NAMALWA (cell line): ENCODE measurements around the gene IGF1R.

Source experiments
- DNase-seq: peaks from one replicate; pipeline ENCODE4 v3.0.0-alpha.2; 2015; ENCODE audit warnings: low spot score

IGF1R gene

DNA sequence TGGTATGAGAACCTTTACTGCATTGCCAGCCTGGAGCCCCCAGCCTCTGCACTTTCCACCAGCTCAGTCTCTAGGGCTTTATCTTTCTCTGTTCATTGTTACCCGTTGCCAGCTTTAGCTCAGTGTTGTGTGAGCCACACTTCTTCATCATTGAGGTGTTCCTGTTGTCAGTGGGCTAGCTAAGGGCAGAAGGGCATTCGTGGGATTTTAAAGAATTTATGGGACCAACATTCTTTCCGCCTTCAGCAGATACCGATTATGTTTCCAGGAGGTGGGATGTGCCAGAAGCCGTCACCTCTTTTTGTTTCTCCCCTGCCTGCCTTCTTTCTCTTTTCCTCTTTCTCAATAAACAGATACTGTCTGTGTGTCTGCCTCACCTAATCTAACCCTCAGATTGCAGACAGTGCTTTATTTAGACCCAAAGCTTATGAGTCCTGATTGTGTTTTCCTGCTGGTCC, 294.7 kb downstream of the IGF1R start:
- no peak for DNase-seq

DNA sequence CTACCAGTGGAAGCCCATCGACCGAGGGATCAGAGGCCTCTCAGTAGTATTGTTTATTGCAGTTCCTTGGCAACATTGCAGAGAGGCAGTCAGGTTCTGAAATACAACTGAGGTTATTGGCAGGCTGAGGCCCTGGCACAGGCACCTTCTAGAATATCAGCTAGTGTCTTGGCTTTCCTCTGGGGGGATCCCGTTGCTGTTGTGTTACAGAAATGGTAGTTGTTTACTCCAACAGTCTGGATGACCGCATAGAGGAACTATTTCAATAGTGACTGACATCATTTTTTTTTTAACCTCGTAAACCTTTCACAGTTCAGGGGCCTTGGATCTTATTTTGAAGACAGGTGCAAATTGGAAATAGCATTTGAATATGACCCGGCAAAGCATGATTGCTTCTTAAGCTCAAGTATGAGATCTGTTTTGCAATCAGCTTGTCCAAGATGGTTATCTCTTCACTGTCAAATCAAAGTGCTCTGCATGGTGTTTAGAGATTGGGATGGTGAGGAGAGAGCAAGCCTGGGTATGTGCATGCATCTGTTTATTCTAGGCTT, 295.3 kb downstream of the IGF1R start:
- peak; percentile 36 for DNase-seq

DNA sequence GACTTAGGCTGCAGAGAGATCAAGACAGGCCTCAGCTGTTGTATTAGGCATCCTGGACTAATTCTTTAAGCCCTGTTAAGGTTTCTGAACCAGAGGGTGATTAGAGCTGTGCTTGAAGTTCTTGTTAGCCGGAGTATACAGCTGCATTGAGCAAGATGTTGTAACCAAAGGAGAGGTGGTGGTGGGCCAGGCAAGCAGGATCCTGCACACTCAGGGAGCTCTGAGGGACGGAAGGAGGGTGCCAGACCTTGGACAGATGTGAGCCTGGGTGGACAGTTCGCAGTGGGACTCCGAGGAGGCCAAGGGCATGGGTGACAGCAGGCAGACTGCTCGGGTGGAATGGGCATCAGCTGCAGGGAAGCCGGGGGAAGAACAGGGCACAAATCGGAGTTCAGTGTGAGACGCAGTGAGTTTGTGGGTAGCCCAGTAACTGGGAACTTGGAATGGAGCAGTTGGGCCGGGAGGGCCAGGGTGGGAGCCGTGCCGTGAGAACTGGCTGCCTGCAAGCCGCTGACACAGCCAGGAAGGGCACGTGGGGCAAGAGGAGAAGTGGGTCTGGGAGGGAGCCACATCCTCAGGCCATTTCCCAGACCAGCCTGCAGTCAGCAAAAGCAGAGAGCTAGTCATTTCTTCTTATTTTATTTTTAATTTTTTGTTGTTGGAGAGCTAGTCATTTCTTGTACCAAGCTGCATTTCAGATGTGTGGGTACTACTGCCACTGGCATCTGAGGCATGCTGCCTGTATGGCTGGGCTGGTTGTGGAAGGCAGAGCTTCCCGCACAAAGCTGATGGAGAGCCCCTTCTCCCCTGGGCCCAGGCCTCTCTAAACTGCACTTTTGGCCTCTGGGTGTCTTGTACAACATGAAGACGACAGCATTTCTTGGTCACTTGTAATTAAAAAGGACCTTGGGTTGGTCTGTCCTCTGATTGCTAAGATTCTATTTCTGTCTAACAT, 298.2 kb downstream of the IGF1R start:
- no peak for DNase-seq

DNA sequence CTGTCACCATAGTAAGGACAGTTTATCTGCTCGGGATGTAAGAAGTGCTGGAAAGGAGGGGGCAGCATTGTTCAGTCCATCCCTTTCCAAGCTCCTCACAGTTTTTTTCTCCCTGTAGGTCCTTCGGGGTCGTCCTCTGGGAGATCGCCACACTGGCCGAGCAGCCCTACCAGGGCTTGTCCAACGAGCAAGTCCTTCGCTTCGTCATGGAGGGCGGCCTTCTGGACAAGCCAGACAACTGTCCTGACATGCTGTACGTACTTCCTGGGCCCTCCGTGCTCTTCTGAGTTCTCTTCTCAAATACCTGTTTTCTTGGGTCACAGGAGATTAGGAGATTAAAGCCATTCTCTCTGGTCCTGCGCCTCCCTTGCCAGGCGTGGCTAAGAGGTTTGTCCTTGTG, 300.1 kb downstream of the IGF1R start:
- DNase-seq = no peak

DNA sequence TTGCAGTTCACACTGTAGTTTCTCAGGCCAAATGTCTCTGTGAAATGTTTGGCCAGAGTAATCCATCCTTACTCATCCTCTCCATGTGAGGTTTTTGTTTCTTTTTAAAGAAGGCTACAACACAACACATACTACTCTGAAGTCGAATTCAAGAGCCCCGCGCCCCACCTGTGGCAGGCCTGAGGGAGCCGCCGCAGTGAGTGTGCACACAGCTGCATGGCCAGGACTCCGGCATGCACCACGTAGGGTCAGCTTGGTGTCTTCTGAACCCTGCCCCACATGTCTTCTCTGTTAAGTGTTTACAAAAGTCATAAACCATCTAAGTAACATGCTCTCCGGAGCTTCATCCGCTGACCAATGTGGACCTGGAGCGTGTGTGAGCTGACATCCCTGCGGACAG, 300.6 kb downstream of the IGF1R start:
- DNase-seq = no peak

DNA sequence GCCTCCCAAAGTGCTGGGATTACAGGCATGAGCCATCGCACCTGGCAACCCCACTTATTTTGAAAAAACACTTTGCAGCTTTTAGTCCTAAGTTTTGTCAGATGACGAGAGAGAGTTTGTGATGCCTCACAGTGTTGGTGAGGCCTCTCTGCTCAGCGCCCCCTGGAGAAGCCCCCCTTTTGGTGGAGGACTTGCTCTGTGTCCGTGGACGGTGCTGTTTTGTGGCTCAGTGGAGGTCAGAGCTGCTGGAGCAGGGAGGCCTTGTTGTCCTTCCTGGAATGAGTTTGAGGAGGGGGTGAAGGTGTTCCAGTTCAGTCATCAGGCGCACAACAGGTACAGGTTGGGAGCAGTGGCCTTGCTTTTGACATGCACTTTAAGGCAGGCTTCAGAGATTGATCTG, 301.3 kb downstream of the IGF1R start:
- no peak for DNase-seq

DNA sequence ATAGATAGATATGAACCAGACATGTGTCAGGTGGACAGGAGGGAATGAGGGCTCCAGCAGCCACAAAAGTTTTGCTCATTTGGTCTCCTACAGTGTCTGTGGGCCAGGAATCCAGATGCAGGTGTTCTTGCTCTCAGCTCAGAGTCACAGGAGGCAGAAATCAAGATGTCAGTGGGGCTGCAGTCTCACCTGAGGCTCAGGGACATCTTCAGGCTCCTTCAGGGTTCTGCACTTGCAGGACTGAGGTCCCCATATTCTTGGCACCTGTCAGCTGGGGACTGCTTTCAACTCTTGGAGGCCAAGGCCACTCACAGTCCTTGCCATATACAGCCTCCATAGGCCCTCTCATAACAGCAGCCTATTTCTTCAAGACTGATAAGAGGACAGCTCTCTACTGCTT, 301.9 kb downstream of the IGF1R start:
- DNase-seq = no peak

DNA sequence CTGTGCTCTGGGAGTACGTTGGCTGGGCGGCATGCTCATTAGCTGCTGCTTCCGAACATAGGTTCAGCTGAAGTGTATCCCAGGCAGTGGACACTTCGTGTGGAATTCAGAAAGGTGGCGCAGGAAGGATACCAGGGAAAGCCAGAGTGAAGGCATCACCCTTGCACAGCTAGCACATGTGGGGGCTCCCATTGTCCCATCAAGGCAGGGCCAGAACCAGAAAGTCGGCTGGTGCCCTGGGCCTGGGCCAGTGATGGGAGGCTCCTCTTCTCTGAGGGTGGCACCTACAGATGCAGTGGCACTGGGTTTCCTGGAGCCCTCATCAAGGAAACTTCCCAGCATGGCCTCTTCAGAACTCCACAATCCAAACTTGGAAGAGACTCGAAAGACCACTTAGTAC, 302.7 kb downstream of the IGF1R start:
- DNase-seq = no peak

DNA sequence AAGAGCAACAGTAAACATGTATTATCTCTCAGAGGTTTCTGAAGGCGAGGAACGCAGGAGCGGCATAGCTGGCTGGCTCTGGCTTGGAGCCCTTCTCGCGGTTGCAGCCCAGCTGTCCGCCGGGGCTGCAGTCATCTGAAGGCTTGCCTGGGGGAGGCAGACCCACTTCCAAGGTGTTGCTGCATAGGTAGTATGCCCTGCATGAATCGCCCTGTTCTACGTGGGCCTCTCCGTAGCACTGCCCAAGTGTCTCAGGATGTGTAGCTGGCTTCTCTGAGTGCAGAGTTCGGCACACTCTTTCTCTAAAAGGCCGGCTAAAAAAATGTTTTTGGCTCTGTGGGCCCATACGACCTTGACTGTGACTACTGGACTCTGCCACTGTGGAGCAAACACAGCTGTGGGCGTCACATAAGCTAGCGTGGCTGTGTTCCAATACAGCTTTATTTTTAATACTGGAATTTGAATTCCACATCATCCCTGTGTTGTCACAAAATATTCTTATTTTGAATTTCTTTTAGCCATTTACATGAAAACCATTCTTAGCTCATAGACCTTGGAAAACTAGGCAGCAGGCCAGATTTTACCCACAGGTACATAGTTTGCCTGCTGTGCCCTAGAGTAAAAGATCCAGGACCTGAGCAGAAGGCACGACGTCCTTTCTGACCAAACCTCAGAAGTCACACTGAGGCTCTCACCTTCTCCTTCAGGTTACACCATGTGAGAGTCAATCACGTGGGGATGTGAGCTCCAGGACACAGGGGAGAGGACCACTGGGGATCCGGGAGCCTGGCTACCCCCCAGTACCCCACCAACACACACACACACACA, 303.4 kb downstream of the IGF1R start:
- no peak for DNase-seq

DNA sequence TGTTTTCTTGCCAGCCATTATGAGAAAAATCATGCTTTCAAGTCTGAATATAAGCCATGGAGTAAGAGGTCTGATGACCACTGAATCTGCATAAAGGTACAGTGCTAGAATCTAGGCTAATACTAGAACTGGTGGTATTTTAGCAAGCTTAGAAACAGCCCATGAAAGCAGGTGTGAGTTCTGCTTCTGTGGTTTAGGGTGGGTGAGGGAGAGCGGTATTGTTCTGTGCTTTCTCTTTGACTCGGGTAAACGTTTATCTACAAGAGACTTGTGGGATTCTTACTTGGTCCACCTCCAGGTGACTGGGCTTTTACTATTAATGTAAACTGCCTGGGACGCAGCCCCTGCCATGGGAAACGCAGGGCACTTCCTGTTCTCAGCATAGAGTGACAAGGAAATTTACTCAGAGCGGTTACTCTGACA, 304.1 kb downstream of the IGF1R start:
- DNase-seq = no peak

DNA sequence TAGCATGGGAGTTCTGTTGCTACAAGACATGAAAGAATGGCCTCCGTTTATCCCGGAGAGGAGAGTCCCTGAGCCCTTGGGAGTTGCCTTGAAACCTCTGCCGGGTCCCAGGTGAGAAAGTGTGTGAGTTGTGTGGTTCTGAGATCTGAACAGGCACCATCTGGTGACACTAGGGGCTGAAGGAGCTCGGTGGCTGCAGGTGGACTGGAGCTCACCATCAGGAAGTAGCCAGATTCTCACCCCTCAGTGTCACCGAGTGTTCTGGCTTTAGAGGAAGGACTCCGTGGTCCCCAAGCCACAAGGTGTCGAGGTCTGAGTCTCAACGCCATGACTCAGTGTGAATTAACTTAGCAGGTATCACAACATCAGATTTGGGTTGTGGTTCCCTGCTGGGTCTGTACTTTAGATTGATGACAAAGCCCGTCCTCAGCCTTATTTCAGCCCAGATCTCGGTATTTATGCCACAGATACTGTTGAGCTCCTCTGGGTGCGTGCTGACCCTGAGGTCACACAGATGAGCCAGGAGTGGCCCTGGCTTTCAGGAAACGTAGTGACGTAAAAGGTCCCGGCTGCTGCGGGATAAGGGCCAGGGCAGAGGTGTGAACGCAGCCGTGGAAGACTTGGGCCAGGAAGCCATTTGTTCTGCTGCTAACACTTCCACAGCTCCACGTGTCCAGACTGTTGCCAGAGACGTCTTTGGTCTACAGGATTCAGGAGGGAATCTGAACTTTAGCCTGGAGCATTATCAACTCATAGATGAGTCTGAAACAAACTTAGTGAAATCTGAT, 304.9 kb downstream of the IGF1R start:
- DNase-seq = no peak

DNA sequence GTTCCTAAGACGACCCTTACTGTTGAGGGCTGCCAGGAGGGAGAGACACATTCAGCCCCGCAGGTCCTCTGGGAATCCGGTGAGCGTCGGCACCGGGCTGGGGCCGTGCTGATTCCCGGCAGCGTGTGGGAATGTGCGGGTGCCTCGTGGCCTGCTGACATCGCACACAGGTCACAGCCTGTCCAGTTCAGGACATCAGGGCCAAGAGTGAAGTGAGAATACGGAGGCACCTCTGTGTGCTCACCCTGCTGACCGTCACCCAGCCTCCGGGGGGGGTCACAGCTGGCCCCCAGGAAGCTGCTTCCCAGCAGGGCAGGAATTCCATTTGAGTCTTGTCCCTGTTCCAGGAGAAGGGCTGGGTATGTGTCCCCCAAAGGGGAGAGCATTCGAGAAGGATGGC, 305.6 kb downstream of the IGF1R start:
- DNase-seq = no peak

DNA sequence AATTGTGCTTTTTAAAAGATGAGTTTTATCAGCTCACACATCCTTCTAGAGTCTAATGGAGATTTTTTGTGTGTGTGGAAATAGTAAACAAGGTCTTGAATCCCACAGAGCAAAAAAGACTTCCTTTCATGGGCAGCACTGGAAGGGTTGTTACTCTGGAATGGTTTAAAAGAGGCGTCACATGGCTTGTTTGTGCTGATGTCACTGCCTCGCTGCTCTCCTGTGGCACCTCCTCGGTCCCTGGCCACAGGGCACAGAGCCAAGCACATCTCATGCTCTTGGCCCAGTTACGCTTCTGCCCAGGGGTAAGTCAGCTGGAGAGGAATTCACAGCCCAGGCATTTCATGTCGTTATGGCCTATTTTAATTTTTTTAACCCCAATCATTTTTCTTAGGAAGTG, 306.1 kb downstream of the IGF1R start:
- DNase-seq = no peak

DNA sequence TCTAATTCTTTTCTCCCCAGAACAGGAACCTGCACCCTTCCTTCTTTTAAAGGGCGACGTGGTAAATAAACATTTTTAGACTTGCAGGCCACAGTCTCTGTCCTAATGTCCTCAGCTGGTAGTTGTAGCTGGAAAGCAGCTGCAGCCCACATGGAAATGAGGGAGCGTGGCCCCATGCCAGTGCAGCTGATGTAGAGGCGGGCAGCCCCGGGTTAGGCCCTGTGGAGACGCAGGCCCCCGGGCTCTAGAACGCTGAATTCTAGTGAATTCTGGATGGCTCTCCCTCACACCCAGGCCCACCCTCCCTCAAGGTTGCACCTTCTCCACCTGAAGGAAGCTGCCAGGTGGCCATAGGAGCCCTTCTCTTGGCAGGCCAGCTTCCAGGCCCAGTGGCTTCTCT, 307.0 kb downstream of the IGF1R start:
- DNase-seq = no peak

DNA sequence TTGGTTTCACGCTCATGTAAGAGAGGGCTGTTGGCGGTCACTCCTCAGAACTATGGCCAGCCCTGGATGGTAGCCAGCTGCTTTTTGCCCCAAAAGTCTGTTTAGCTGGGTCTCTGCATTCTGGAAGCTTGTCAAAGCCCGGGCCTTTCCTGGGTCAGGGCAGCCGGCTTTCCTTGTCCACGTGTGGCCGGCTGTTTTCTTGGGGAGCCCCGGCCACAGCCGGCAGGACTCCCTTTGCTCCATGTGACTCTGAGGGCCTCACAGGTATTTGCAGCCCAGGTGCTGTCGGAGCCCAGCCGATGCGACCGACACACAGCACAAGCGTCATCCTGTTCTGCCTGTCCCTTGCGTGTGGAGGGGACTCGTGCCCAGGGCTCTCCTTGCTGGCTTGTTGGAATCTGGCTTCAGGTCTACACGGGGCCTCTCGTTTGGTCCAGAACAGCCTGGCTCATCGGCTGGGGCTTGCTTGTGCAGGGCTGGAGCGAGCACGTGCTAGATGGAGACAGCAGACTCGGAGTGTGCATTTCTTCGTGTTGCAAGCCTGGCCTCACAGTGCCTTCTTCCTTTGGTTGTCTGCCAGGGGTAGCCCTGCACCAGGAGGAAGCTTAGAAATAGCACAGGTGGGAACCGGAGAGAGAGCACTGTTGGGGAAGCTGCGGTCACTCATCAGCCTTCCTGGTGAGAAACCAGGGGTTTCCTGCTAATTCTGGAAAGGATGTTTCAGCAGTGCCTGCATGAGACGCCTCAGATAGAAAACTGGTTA, 307.8 kb downstream of the IGF1R start:
- no peak for DNase-seq

DNA sequence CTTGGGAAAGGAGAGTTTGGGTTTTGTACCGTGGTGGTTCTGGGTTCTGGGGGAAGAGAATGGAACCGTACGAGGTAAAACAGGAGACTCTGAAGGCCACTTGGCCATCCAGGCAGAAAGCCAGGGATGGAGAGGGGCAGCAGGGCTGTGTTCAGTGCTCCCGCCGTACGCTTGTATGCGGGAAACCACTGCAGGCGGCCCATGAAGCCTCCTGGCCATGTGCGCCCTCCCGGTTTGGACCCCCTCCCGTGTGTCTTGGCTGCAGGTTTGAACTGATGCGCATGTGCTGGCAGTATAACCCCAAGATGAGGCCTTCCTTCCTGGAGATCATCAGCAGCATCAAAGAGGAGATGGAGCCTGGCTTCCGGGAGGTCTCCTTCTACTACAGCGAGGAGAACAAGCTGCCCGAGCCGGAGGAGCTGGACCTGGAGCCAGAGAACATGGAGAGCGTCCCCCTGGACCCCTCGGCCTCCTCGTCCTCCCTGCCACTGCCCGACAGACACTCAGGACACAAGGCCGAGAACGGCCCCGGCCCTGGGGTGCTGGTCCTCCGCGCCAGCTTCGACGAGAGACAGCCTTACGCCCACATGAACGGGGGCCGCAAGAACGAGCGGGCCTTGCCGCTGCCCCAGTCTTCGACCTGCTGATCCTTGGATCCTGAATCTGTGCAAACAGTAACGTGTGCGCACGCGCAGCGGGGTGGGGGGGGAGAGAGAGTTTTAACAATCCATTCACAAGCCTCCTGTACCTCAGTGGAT, 308.6 kb downstream of the IGF1R start:
- DNase-seq = no peak

DNA sequence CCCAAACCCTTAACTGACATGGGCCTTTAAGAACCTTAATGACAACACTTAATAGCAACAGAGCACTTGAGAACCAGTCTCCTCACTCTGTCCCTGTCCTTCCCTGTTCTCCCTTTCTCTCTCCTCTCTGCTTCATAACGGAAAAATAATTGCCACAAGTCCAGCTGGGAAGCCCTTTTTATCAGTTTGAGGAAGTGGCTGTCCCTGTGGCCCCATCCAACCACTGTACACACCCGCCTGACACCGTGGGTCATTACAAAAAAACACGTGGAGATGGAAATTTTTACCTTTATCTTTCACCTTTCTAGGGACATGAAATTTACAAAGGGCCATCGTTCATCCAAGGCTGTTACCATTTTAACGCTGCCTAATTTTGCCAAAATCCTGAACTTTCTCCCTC, 309.3 kb downstream of the IGF1R start:
- DNase-seq = no peak

DNA sequence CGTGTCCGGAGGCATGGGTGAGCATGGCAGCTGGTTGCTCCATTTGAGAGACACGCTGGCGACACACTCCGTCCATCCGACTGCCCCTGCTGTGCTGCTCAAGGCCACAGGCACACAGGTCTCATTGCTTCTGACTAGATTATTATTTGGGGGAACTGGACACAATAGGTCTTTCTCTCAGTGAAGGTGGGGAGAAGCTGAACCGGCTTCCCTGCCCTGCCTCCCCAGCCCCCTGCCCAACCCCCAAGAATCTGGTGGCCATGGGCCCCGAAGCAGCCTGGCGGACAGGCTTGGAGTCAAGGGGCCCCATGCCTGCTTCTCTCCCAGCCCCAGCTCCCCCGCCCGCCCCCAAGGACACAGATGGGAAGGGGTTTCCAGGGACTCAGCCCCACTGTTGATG, 309.7 kb downstream of the IGF1R start:
- DNase-seq = no peak

DNA sequence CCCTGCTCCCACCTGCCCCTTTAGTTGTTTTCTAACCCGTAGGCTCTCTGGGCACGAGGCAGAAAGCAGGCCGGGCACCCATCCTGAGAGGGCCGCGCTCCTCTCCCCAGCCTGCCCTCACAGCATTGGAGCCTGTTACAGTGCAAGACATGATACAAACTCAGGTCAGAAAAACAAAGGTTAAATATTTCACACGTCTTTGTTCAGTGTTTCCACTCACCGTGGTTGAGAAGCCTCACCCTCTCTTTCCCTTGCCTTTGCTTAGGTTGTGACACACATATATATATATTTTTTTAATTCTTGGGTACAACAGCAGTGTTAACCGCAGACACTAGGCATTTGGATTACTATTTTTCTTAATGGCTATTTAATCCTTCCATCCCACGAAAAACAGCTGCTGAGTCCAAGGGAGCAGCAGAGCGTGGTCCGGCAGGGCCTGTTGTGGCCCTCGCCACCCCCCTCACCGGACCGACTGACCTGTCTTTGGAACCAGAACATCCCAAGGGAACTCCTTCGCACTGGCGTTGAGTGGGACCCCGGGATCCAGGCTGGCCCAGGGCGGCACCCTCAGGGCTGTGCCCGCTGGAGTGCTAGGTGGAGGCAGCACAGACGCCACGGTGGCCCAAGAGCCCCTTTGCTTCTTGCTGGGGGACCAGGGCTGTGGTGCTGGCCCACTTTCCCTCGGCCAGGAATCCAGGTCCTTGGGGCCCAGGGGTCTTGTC, 310.7 kb downstream of the IGF1R start:
- DNase-seq = no peak

DNA sequence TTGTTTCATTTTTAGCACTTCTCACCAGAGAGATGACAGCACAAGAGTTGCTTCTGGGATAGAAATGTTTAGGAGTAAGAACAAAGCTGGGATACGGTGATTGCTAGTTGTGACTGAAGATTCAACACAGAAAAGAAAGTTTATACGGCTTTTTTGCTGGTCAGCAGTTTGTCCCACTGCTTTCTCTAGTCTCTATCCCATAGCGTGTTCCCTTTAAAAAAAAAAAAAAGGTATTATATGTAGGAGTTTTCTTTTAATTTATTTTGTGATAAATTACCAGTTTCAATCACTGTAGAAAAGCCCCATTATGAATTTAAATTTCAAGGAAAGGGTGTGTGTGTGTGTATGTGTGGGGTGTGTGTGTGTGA, 311.3 kb downstream of the IGF1R start:
- DNase-seq = no peak
